ENCODE results near the gene ECHS1. TPM values are rescaled to one million over a fixed set of nuclear protein-coding genes. Genes with fewer than 3 reads are reported as not detected.
A peak's percentile ranks its signal among the peaks of the same experiment; 100 is the strongest.
"Not testable (repeated sequence)": the region's sequence is repeated elsewhere in the genome, so short reads cannot be mapped to it uniquely, and the experiment has no call there.

Gene ECHS1
- total RNA-seq, 2 experiments from 2014 or later, result 34.0 to 50.2 TPM

- Mint-ChIP-seq H3K27ac (peak overlapping the region; percentile 81), H3K9me3 (ENCODE audit: low read depth) (no peaks in the 10 kb centered on the region), H3K36me3 (peaks cover 18% of the 10 kb centered on the region), H3K4me3 (peak overlapping the region; percentile 86), H3K4me1 (peaks cover 59% of the 10 kb centered on the region), H3K27me3 (no peaks in the 10 kb centered on the region)
- CTCF ChIA-PET, result no interaction called here
- DNase-seq (no peak), ATAC-seq (no peak)
Measured at GRCh38 chr10:133393401-133394063, 20.4 kb upstream of the ECHS1 start.

- ATAC-seq, result no peak
- Mint-ChIP-seq H3K4me1 (peaks cover 59% of the 10 kb centered on the region), H3K27ac (peak overlapping the region; percentile 93), H3K4me3 (no peak overlapping the region), H3K27me3 (no peaks in the 10 kb centered on the region), H3K36me3 (peaks cover 8% of the 10 kb centered on the region), H3K9me3 (ENCODE audit: low read depth) (no peaks in the 10 kb centered on the region)
- no peak for DNase-seq
- CTCF ChIA-PET, result interaction anchor here (1.6 to 6.0 kb wide), 2 partner anchors 62 to 84 kb away, joined by 4 to 30 read pairs; no protein-coding TSS in a partner anchor
Measured at GRCh38 chr10:133391761-133392518, 18.8 kb upstream of the ECHS1 start.

- Mint-ChIP-seq H3K4me3 (peak overlapping the region; percentile 14), H3K36me3 (peaks cover 4% of the 10 kb centered on the region), H3K4me1 (peaks cover 57% of the 10 kb centered on the region), H3K27ac (peak overlapping the region; percentile 93), H3K9me3 (ENCODE audit: low read depth) (no peaks in the 10 kb centered on the region), H3K27me3 (no peaks in the 10 kb centered on the region)
- ATAC-seq, result no peak
- DNase-seq, result no peak
- CTCF ChIA-PET, result interaction anchor here (0.8 to 6.0 kb wide), 3 partner anchors 35 to 83 kb away, joined by 3 to 30 read pairs (median 4); no protein-coding TSS in a partner anchor
Measured at GRCh38 chr10:133391249-133391635, 18.1 kb upstream of the ECHS1 start.

- ATAC-seq (no peak), DNase-seq (no peak)
- Mint-ChIP-seq H3K36me3 (peaks cover 5% of the 10 kb centered on the region), H3K9me3 (ENCODE audit: low read depth) (no peaks in the 10 kb centered on the region), H3K4me1 (peaks cover 55% of the 10 kb centered on the region), H3K27me3 (no peaks in the 10 kb centered on the region), H3K4me3 (peak overlapping the region; percentile 71), H3K27ac (peak overlapping the region; percentile 93)
- CTCF ChIA-PET, result interaction anchor here (0.8 to 6.0 kb wide), 8 partner anchors 10 to 83 kb away, joined by 3 to 30 read pairs (median 4); no protein-coding TSS in a partner anchor
Measured at GRCh38 chr10:133390597-133391248, 17.6 kb upstream of the ECHS1 start.

GRCh38 chr10:133388973-133389818, 16.0 kb upstream of the ECHS1 start:
- H3K36me3 Mint-ChIP-seq, result peaks cover 2% of the 10 kb centered on the region
- DNase-seq, result peak; percentile 79

GRCh38 chr10:133388236-133388972, 15.2 kb upstream of the ECHS1 start:
- DNase-seq, result no peak
- Mint-ChIP-seq H3K27me3 (no peaks in the 10 kb centered on the region), H3K4me3 (peak overlapping the region; percentile 71), H3K9me3 (ENCODE audit: low read depth) (no peaks in the 10 kb centered on the region), H3K36me3 (peaks cover 2% of the 10 kb centered on the region), H3K27ac (peak overlapping the region; percentile 93), H3K4me1 (peaks cover 45% of the 10 kb centered on the region)
- no peak for ATAC-seq
- CTCF ChIA-PET, result interaction anchor here (0.6 to 6.0 kb wide), 3 partner anchors 10 to 1090 kb away, joined by 3 to 30 read pairs (median 8); no protein-coding TSS in a partner anchor

More at GRCh38 chr10:133388973-133389818, 16.0 kb upstream of the ECHS1 start:
- peaks cover 45% of the 10 kb centered on the region for H3K4me1 Mint-ChIP-seq
- peak; percentile 59 for ATAC-seq
- no peaks in the 10 kb centered on the region for H3K27me3 Mint-ChIP-seq
- peak overlapping the region; percentile 71 for H3K4me3 Mint-ChIP-seq
- CTCF ChIA-PET, result interaction anchor here (1.0 to 6.0 kb wide), 6 partner anchors 9 to 81 kb away, joined by 3 to 30 read pairs (median 5); no protein-coding TSS in a partner anchor
- no peaks in the 10 kb centered on the region for H3K9me3 Mint-ChIP-seq (ENCODE audit: low read depth)
- H3K27ac Mint-ChIP-seq, result peak overlapping the region; percentile 93

- H3K4me1 Mint-ChIP-seq, result peaks cover 40% of the 10 kb centered on the region
- not testable (repeated sequence) for ATAC-seq; H3K9me3 Mint-ChIP-seq (ENCODE audit: low read depth); H3K27ac Mint-ChIP-seq; H3K4me3 Mint-ChIP-seq; DNase-seq; H3K27me3 Mint-ChIP-seq; H3K36me3 Mint-ChIP-seq
- CTCF ChIA-PET, result interaction anchor here (6.0 kb wide), 1 partner anchor 57 kb away, joined by 30 read pairs; no protein-coding TSS in a partner anchor
Measured at GRCh38 chr10:133386951-133387350, 13.8 kb upstream of the ECHS1 start.

- Mint-ChIP-seq H3K27me3 (no peaks in the 10 kb centered on the region), H3K27ac (no peak overlapping the region), H3K4me3 (no peak overlapping the region), H3K9me3 (ENCODE audit: low read depth) (no peaks in the 10 kb centered on the region), H3K4me1 (peaks cover 24% of the 10 kb centered on the region), H3K36me3 (peaks cover 2% of the 10 kb centered on the region)
- DNase-seq, result no peak
- no peak for ATAC-seq
- CTCF ChIA-PET, result no interaction called here
Measured at GRCh38 chr10:133385214-133385613, 12.1 kb upstream of the ECHS1 start.

GRCh38 chr10:133384071-133384470, 10.9 kb upstream of the ECHS1 start:
- H3K27ac Mint-ChIP-seq, result no peak overlapping the region
- peaks cover 2% of the 10 kb centered on the region for H3K36me3 Mint-ChIP-seq
- H3K4me1 Mint-ChIP-seq, result peaks cover 16% of the 10 kb centered on the region
- CTCF ChIA-PET, result no interaction called here
- DNase-seq (no peak), ATAC-seq (no peak)
- H3K9me3 Mint-ChIP-seq (ENCODE audit: low read depth), result no peaks in the 10 kb centered on the region
- no peaks in the 10 kb centered on the region for H3K27me3 Mint-ChIP-seq
- H3K4me3 Mint-ChIP-seq, result no peak overlapping the region

GRCh38 chr10:133383551-133383950, 10.4 kb upstream of the ECHS1 start:
- CTCF ChIA-PET, result no interaction called here
- ATAC-seq (no peak), DNase-seq (no peak)
- no peak overlapping the region for H3K27ac Mint-ChIP-seq
- peaks cover 11% of the 10 kb centered on the region for H3K4me1 Mint-ChIP-seq
- no peaks in the 10 kb centered on the region for H3K27me3 Mint-ChIP-seq
- H3K36me3 Mint-ChIP-seq, result peaks cover 2% of the 10 kb centered on the region
- H3K9me3 Mint-ChIP-seq (ENCODE audit: low read depth), result no peaks in the 10 kb centered on the region
- H3K4me3 Mint-ChIP-seq, result no peak overlapping the region

GRCh38 chr10:133381036-133381435, 7.9 kb upstream of the ECHS1 start:
- Mint-ChIP-seq H3K4me1 (peaks cover 3% of the 10 kb centered on the region), H3K9me3 (ENCODE audit: low read depth) (no peaks in the 10 kb centered on the region), H3K36me3 (no peaks in the 10 kb centered on the region), H3K27ac (no peak overlapping the region), H3K27me3 (peaks cover 7% of the 10 kb centered on the region), H3K4me3 (no peak overlapping the region)
- DNase-seq, result no peak
- ATAC-seq, result no peak
- CTCF ChIA-PET, result interaction anchor here (1.3 kb wide), 1 partner anchor 18 kb away, joined by 3 read pairs; no protein-coding TSS in a partner anchor

All from activated CD8-positive, alpha-beta memory T cell treated with anti-CD3 and anti-CD28 coated beads, Interleukin-2, amount 10 ng/mL, durations not matched to agents 7 days and 5 days (primary cell).